Heart right ventricle (tissue), 16 donors: ENCODE data around the gene LRRC30. TPM values are rescaled to one million over a fixed set of nuclear protein-coding genes. Genes with fewer than 3 reads are reported as not detected.

Experiments used
- ATAC-seq, 8 donors: fragments of 200-7000 bp; cut with Tn5 transposase; one replicate each; pipeline ENCODE4 v1.9.1; 2020; ENCODE audit warnings: mild to moderate bottlenecking in 8 of 8, moderate library complexity in 8 of 8, moderate number of reproducible peaks in 1 of 8
- DNase-seq, 2 donors: peaks; one replicate each; pipeline ENCODE4 v3.0.0-alpha.2; 2020
- H3K27ac ChIP-seq, 10 donors: fragments of 200-600 bp; sonication (generic) in 2 of 10; one replicate each; pipeline versions ENCODE4 v1.5.0 to v1.8.0; 2020 to 2022; ENCODE audit warnings: mild to moderate bottlenecking in 3 of 10
- H3K27me3 ChIP-seq, 7 donors: fragments of 200-600 bp; one replicate each; pipeline ENCODE4 v1.8.0; 2021 to 2022; ENCODE audit warnings: mild to moderate bottlenecking in 2 of 7
- H3K36me3 ChIP-seq, 9 donors: fragments of 200-600 bp; sonication (generic) in 1 of 9; one replicate each; pipeline versions ENCODE4 v1.5.0 to v1.8.0; 2020 to 2022; ENCODE audit warnings: mild to moderate bottlenecking in 2 of 9
- H3K4me1 ChIP-seq, 9 donors: fragments of 200-600 bp; sonication (generic) in 1 of 9; one replicate each; pipeline versions ENCODE4 v1.5.0 to v1.8.0; 2020 to 2022; ENCODE audit warnings: mild to moderate bottlenecking in 4 of 9
- H3K4me3 ChIP-seq, 10 donors: fragments of 200-600 bp; sonication (generic) in 2 of 10; one replicate each; pipeline versions ENCODE4 v1.5.0 to v1.8.0; 2020 to 2022; ENCODE audit warnings: mild to moderate bottlenecking in 7 of 10, moderate library complexity in 2 of 10
- H3K9me3 ChIP-seq, 11 donors: fragments of 200-600 bp in 10 of 11; sonication (generic) in 2 of 11; one replicate each; pipeline versions ENCODE4 v1.5.0 to v1.8.0; 2013 to 2022; ENCODE audit warnings: mild to moderate bottlenecking in 2 of 11, control low read depth in 1 of 11, moderate library complexity in 1 of 11
- WGBS, 2 donors: extraction: QIAGEN DNeasy Blood & Tissue Kit; methylation state at CpG; one replicate each; pipeline ENCODE4 v1.1.7; 2013; ENCODE audit warnings: inconsistent platforms in 1 of 2; 5-methylcytosine and 5-hydroxymethylcytosine counted together
- intact Hi-C, 10 donors: fragments of 100-400 bp; cut with DNase I; formaldehyde crosslinking; loops; one replicate each; pipeline versions ENCODE4 v1.11.1 to v1.14.2; 2022
- polyA plus RNA-seq, 2 donors: library from polyadenylated mRNA; stranded (reverse); fragments of 200-250 nt; gene quantifications; one replicate each; pipeline ENCODE4 v1.2.3, GENCODE V29; 2013
- total RNA-seq, 10 donors: library from RNA; stranded (reverse); fragmentation: NEBNext Ultra II Directional in 3 of 10; extraction: Animal tissue kit (Norgen Biotek cat#: 25700) in 3 of 10; gene quantifications; one replicate each; pipeline versions ENCODE4 v1.2.1 to v1.2.4, GENCODE V29; 2021 to 2023
- TF ChIP-seq, protein P1 (sequence below), 9 donors: fragments of 200-600 bp; sonication (generic) in 2 of 9; IDR thresholded peaks; one replicate each; pipeline versions ENCODE4 v1.5.0 to v1.8.0; 2021 to 2022; ENCODE audit warnings: antibody characterized with exemption in 9 of 9, mild to moderate bottlenecking in 5 of 9, moderate library complexity in 1 of 9
- donor health status: Arrhythmogenic right ventricular cardiomyopathy.
- donor health status: ischemic (EF 13 %, LVEDD 7.1; RV severe dilation, severe dysfunction).
- donor health status: healthy with polysubstance abuse.
- donor health status: DM: no; HTN: yes; CAD: no.
- donor health status: DM: no; HTN: no; CAD: no.
- donor health status: ischemic (EF 25% LVEDD 6.9; RV normal size, moderate dysfunction).
- donor health status: ischemic (EF 25% LVEDD 5.7; RV mildly dilated, moderate dysfunction).
- donor health status: healthy.
- donor health status: DM: yes; HTN: yes; CAD: no.
- donor health status: Ischemic cardiomyopathy.
- donor health status: ischemic (EF 35%, LVEDD 5.7; RV mildly dilated, moderate dysfunction).
- donor health status: nonischemic (EF 11% LVEDD 7.7; RV severe dilation, severe dysfunction).
- donor health status: DM: yes; HTN: yes; CAD: no.
- donor health status: PGD.
- donor health status: ischemic (EF 29% LVEDD 5.4; RV normal size, mild dysfunction).
- donor health status: nonischemic (EF 23%, LVEDD 6.1; RV moderate dilation, normal function).

LRRC30 gene
- total and polyA plus RNA-seq, 12 donors, result not detected

DNA sequence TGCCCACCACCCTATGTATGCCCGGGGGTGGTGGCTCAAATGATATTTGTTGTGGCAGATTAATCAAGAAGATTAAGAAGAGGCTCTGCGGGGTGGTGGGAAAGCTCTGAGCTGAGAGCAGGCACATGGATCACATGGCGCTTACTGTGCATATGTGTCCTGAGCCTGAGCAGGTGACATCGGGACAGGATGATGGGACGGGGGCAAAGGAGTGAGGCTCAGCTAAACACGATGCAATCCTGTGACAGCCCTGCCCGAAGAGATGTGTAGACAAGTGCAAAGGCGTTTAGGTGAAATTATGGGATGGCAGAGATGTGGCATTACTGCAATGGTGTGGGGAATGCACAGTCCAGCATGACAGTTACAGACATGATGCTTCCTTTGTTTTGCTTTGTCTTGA, 6.0 kb downstream of the LRRC30 start:
- intact Hi-C loops, result no loop called here
- DNase-seq (no peak), ATAC-seq (no peak)
- Histone ChIP-seq H3K9me3 (peaks cover 0 to 8% (median 0%) of the 10 kb centered on the region in 11 donors), H3K27ac (peak overlapping the region in 1 of 10 donors; percentile 26), H3K36me3 (no peaks in the 10 kb centered on the region), H3K4me3 (no peak overlapping the region), H3K4me1 (peaks cover 0 to 34% (median 12%) of the 10 kb centered on the region in 9 donors), H3K27me3 (no peaks in the 10 kb centered on the region)
- TF ChIP-seq, protein P1, sequence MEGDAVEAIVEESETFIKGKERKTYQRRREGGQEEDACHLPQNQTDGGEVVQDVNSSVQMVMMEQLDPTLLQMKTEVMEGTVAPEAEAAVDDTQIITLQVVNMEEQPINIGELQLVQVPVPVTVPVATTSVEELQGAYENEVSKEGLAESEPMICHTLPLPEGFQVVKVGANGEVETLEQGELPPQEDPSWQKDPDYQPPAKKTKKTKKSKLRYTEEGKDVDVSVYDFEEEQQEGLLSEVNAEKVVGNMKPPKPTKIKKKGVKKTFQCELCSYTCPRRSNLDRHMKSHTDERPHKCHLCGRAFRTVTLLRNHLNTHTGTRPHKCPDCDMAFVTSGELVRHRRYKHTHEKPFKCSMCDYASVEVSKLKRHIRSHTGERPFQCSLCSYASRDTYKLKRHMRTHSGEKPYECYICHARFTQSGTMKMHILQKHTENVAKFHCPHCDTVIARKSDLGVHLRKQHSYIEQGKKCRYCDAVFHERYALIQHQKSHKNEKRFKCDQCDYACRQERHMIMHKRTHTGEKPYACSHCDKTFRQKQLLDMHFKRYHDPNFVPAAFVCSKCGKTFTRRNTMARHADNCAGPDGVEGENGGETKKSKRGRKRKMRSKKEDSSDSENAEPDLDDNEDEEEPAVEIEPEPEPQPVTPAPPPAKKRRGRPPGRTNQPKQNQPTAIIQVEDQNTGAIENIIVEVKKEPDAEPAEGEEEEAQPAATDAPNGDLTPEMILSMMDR (IDR thresholded peaks at IDR 0.05), result no peak
- WGBS, 2 donors, result 90 to 94% methylated on average over 8 of the region's 8 CpGs

DNA sequence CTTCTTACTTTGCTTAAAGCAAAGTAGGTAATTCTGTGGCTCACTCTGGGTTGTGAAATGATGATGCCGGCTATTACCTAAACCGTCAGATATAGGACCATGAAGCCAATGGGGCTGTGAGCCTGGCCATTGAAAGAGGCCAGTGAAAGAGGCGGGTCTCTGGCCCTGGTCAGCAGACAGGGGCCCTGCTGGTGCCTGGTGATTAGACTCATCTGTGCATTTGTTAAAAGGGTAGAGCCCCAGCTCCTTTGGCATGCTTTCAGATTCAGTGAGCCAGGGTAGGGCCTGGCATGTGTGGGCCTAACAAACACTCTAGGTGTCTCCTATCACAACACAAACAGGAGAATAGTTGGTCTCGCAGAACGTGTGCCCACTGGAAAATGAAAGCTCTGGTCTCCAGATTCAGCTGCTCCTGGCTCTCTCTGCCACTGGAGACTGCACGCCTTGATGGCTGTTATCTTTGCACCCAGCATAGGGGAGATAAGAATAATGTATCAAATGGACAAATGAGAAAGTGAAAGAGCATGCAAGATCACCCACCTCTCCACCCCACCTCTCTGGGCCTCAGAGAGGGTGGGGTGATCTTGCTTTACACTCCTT, 6.9 kb downstream of the LRRC30 start:
- H3K9me3 ChIP-seq, result peaks cover 0 to 8% (median 0%) of the 10 kb centered on the region in 11 donors
- intact Hi-C loops, result no loop called here
- peaks cover 0 to 29% (median 11%) of the 10 kb centered on the region in 9 donors for H3K4me1 ChIP-seq
- H3K27ac ChIP-seq, result peak overlapping the region in 6 of 10 donors; percentile 6 to 64 (median 28)
- no peaks in the 10 kb centered on the region for H3K36me3 ChIP-seq
- DNase-seq (no peak), ATAC-seq (no peak)
- H3K27me3 ChIP-seq, result no peaks in the 10 kb centered on the region
- WGBS, 2 donors, result 63 to 64% methylated on average over 6 of the region's 6 CpGs
- TF ChIP-seq, protein P1 (IDR thresholded peaks at IDR 0.05), result no peak
- no peak overlapping the region for H3K4me3 ChIP-seq

DNA sequence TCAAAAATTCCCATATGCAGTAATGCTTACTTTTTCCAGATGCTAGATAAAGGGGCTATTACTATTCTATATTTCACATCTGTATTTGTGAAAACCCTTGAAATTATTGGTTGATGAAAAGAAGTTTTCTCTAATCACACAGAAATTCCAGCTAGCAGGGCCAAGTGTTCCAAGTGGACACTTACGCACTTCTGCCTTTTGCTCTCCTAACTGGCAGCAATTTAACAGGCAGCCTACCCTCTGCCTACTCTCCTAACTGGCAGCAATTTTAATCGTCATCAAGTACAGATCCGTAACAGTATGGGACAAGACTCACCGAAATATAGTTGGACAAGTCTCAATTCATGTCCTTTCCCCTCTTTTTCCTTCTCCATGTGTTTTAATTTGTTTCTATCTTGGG, 12.0 kb downstream of the LRRC30 start:
- 45 to 68% methylated on average over 4 of the region's 4 CpGs for WGBS, 2 donors
- Histone ChIP-seq H3K36me3 (no peaks in the 10 kb centered on the region), H3K4me3 (no peak overlapping the region), H3K9me3 (peaks cover 0 to 8% (median 0%) of the 10 kb centered on the region in 11 donors), H3K27me3 (no peaks in the 10 kb centered on the region), H3K4me1 (peaks cover 0 to 6% (median 0%) of the 10 kb centered on the region in 9 donors), H3K27ac (no peak overlapping the region)
- intact Hi-C loops, result no loop called here
- ATAC-seq (peak in 1 of 8 donors; percentile 55), DNase-seq (no peak)
- TF ChIP-seq, protein P1 (IDR thresholded peaks at IDR 0.05), result no peak

DNA sequence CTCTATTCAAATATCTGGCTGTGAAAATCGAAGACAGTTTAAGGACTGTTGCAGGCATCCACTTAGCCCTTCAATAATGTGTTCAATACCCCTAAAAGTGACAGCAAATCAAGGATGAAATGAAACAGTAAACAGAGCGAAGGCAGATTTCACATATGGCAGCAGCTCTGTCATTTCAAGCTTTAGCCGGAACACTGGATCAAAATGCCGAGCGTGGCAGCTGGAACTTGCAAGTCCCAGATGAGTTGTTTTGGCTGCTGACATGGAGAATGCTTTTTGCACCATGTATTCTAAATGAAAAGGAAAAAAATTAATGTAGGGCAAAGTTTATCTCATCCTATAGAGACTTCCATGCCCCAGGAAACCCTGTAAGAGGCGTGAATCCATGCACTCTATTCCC, 18.0 kb downstream of the LRRC30 start:
- no peak overlapping the region for H3K4me3 ChIP-seq
- DNase-seq (no peak), ATAC-seq (no peak)
- no peaks in the 10 kb centered on the region for H3K9me3 ChIP-seq
- H3K4me1 ChIP-seq, result peaks cover 0 to 22% (median 0%) of the 10 kb centered on the region in 9 donors
- 65 to 72% methylated on average over 6 of the region's 6 CpGs for WGBS, 2 donors
- H3K27me3 ChIP-seq, result no peaks in the 10 kb centered on the region
- TF ChIP-seq, protein P1 (IDR thresholded peaks at IDR 0.05), result no peak
- H3K36me3 ChIP-seq, result no peaks in the 10 kb centered on the region
- peak overlapping the region in 1 of 10 donors; percentile 25 for H3K27ac ChIP-seq
- intact Hi-C loops, result loop anchor here in 1 of 10 donors (2.0 kb wide), 1 partner anchor 14 kb away; no protein-coding TSS in a partner anchor
